IMR-90 (cell line): Measurements from ENCODE around the gene EMC9. TPM values are rescaled to one million over a fixed set of nuclear protein-coding genes. Genes with fewer than 3 reads are reported as not detected.

Experiments
- ATAC-seq: fragments of 200-7000 bp; cut with Tn5 transposase; 2 replicates; pipeline ENCODE4 v1.9.1; 2020; ENCODE audit warnings: low read depth, mild to moderate bottlenecking, moderate library complexity
- BruUV-seq: library from RNA; stranded (reverse); fragments of 400-500 nt; replicated peaks from 2 replicates; lab custom pipeline; 2021; lab: Mats Ljungman, UMichigan
- CTCF ChIA-PET: fragments of 300-600 bp; formaldehyde crosslinking; extraction: SDS; loops from one replicate; lab custom pipeline; 2021; ENCODE audit warnings: antibody characterized with exemption; lab: Yijun Ruan, JAX
- POLR2A ChIA-PET: fragments of 300-600 bp; sonication (Branson Sonifier 250); formaldehyde crosslinking; loops from one replicate; lab custom pipeline; 2022; ENCODE audit warnings: antibody characterized with exemption; ENCODE audit not compliant: unreplicated experiment; lab: Charles Lee
- DNase-seq: peaks from one replicate; pipeline ENCODE4 v3.0.0; 2013
- H2AFZ ChIP-seq: replicated peaks from 2 replicates; pipeline ENCODE3; 2013; ENCODE audit warnings: low read length, mild to moderate bottlenecking; ENCODE audit not compliant: poor library complexity
- H2AK5ac ChIP-seq: 2 replicates; pipeline ENCODE4 v1.6.1; 2013; ENCODE audit warnings: low read depth, low read length, inconsistent platforms
- H2AK9ac ChIP-seq: replicated peaks from 2 replicates; pipeline ENCODE3; 2013; ENCODE audit warnings: mild to moderate bottlenecking, low read depth, low read length, moderate library complexity; ENCODE audit not compliant: poor library complexity
- H2BK120ac ChIP-seq: 2 replicates; pipeline ENCODE4 v1.6.1; 2013; ENCODE audit warnings: low read depth, low read length, inconsistent platforms
- H2BK15ac ChIP-seq: 3 replicates; pipeline ENCODE4 v1.6.1; 2013; ENCODE audit warnings: low read depth, low read length, inconsistent platforms
- H2BK20ac ChIP-seq: 2 replicates; pipeline ENCODE4 v1.6.1; 2013; ENCODE audit warnings: low read depth, mild to moderate bottlenecking, inconsistent platforms, low read length, moderate library complexity
- H2BK5ac ChIP-seq: 2 replicates; pipeline ENCODE4 v1.6.1; 2013; ENCODE audit warnings: mild to moderate bottlenecking, low read depth, low read length, inconsistent platforms; ENCODE audit not compliant: poor library complexity, severe bottlenecking
- H3K14ac ChIP-seq: replicated peaks from 2 replicates; pipeline ENCODE4 v1.6.1; 2013; ENCODE audit warnings: low read depth, low read length, inconsistent platforms
- H3K18ac ChIP-seq: 2 replicates; pipeline ENCODE4 v1.6.1; 2013; ENCODE audit warnings: low read depth, low read length, control low read depth
- H3K23ac ChIP-seq: 2 replicates; pipeline ENCODE4 v1.6.1; 2013; ENCODE audit warnings: low read depth, low read length, inconsistent platforms
- H3K27ac ChIP-seq: 2 replicates; pipeline ENCODE4 v1.5.1; 2013; ENCODE audit warnings: mild to moderate bottlenecking, control low read depth, low read length; ENCODE audit not compliant: insufficient read depth
- H3K27me3 ChIP-seq: 2 replicates; pipeline ENCODE4 v1.6.1; 2013; ENCODE audit warnings: low read length; ENCODE audit not compliant: control insufficient read depth, insufficient read depth
- H3K36me3 ChIP-seq: 2 replicates; pipeline ENCODE4 v1.6.1; 2013; ENCODE audit warnings: low read length, mixed read lengths; ENCODE audit not compliant: control insufficient read depth, insufficient read depth
- H3K4ac ChIP-seq: 2 replicates; pipeline ENCODE4 v1.6.1; 2013; ENCODE audit warnings: low read depth, low read length, inconsistent platforms
- H3K4me1 ChIP-seq: 2 replicates; pipeline ENCODE4 v1.6.1; 2013; ENCODE audit warnings: low read length, mixed read lengths; ENCODE audit not compliant: control insufficient read depth, insufficient read depth
- H3K4me2 ChIP-seq: 2 replicates; pipeline ENCODE4 v1.6.1; 2013; ENCODE audit warnings: low read depth, mild to moderate bottlenecking, control low read depth, low read length, moderate library complexity
- H3K4me3 ChIP-seq: 2 replicates; pipeline ENCODE4 v1.5.1; 2013; ENCODE audit warnings: low read depth, mild to moderate bottlenecking, control low read depth, low read length, moderate library complexity; ENCODE audit not compliant: insufficient read depth
- H3K56ac ChIP-seq: 2 replicates; pipeline ENCODE4 v1.6.1; 2013; ENCODE audit warnings: low read length, inconsistent platforms; ENCODE audit not compliant: insufficient read depth; ENCODE audit errors: extremely low read depth
- H3K79me1 ChIP-seq, 2 experiments: 2 replicates each; pipeline ENCODE4 v1.6.1; 2013; ENCODE audit warnings: low read length in 2 of 2, inconsistent platforms in 1 of 2, low read depth in 1 of 2
- H3K9ac ChIP-seq: 2 replicates; pipeline ENCODE4 v1.6.1; 2013; ENCODE audit warnings: low read depth, low read length, control low read depth
- H3K9me1 ChIP-seq: 2 replicates; pipeline ENCODE4 v1.6.1; 2013; ENCODE audit warnings: low read length, inconsistent platforms; ENCODE audit not compliant: insufficient read depth
- H3K9me3 ChIP-seq: 2 replicates; pipeline ENCODE4 v1.6.1; 2013; ENCODE audit warnings: low read length; ENCODE audit not compliant: control insufficient read depth, insufficient read depth
- H4K20me1 ChIP-seq: 2 replicates; pipeline ENCODE4 v1.6.1; 2013; ENCODE audit warnings: low read length, inconsistent platforms; ENCODE audit not compliant: insufficient read depth
- H4K5ac ChIP-seq: 2 replicates; pipeline ENCODE4 v1.6.1; 2013; ENCODE audit warnings: mild to moderate bottlenecking, low read depth, low read length, control low read depth
- H4K8ac ChIP-seq, 2 experiments: 2 replicates each; pipeline ENCODE4 v1.6.1; 2013; ENCODE audit warnings: low read depth in 2 of 2, low read length in 2 of 2, control low read depth in 1 of 2, inconsistent platforms in 1 of 2
- H4K91ac ChIP-seq: 2 replicates; pipeline ENCODE4 v1.6.1; 2013; ENCODE audit warnings: low read depth, low read length, inconsistent platforms; ENCODE audit not compliant: insufficient read depth
- FOS ChIP-seq: fragments of 150-350 bp; IDR thresholded peaks from 2 replicates; pipeline ENCODE4 v1.6.1; 2016; ENCODE audit warnings: low read depth, low read length
- MAZ ChIP-seq: IDR thresholded peaks from 2 replicates; pipeline ENCODE4 v1.6.1; 2012; ENCODE audit warnings: low read depth, mild to moderate bottlenecking, low read length, improper control_type of control experiment, moderate library complexity, borderline replicate concordance
- SMC3 ChIP-seq: fragments of 150-350 bp; IDR thresholded peaks from 2 replicates; pipeline ENCODE4 v1.6.1; 2016; ENCODE audit warnings: low read depth, mild to moderate bottlenecking, antibody characterized with exemption, low read length, moderate library complexity
- WGBS, 2 experiments: methylation state at CpG; one replicate each; pipeline versions ENCODE4 v1.1.5 to v1.1.7; 2013; ENCODE audit warnings: missing lambda C conversion rate in 2 of 2; ENCODE audit not compliant: insufficient read length in 1 of 2; ENCODE audit errors: extremely low coverage in 2 of 2; 5-methylcytosine and 5-hydroxymethylcytosine counted together
- dilution Hi-C: fragments of 300-500 bp; cut with HindIII; formaldehyde crosslinking; loops from one replicate; pipeline ENCODE4 v1.14.3; 2018; ENCODE audit warnings: low sequenced_read_pairs; ENCODE audit not compliant: unreplicated experiment
- in situ Hi-C: fragments of 300-500 bp; cut with MboI; formaldehyde crosslinking; loops from 3 replicates; pipeline ENCODE4 v1.14.3; 2019; ENCODE audit warnings: low sequenced_read_pairs, inconsistent platforms, mixed read lengths
- intact Hi-C: fragments of 100-400 bp; cut with micrococcal nuclease; formaldehyde crosslinking; loops from 2 replicates; pipeline ENCODE4 v1.10.0; 2022
- polyA plus RNA-seq, 3 experiments: library from polyadenylated mRNA; depleted of rRNA; stranded (reverse); fragments of >200 nt; gene quantifications; 2 replicates each; pipeline ENCODE4 v1.2.3, GENCODE V29; 2012; ENCODE audit warnings: low replicate concordance in 1 of 3
- total RNA-seq: library from RNA; depleted of rRNA; stranded (reverse); fragments of >200 nt; gene quantifications from 2 replicates; pipeline ENCODE4 v1.2.3, GENCODE V29; 2012

Gene EMC9
- total and polyA plus RNA-seq, 2 of the 4 experiments (the other 2 are of a cell fraction), result 15.1 to 19.2 TPM

- no peak overlapping the region for H3K4me3 ChIP-seq
- BruUV-seq, result no TSS peak
- 80% methylated on average over 1 of the region's 6 CpGs; no CpG with 5 or more reads in 1 of the 2 experiments for WGBS, 2 experiments
Measured at GRCh38 chr14:24116128-24116814, 25.1 kb downstream of the EMC9 start.

More at GRCh38 chr14:24116128-24116814, 25.1 kb downstream of the EMC9 start:
- DNase-seq (no peak), ATAC-seq (no peak)
- Histone ChIP-seq H4K8ac (no peak overlapping the region), H3K4me1 (peaks cover 3% of the 10 kb centered on the region; the same call in 1 of the 2 replicates), H3K4ac (no peak overlapping the region), H2AK9ac (no peak overlapping the region), H2BK5ac (no peak overlapping the region), H3K18ac (no peak overlapping the region), H3K4me2 (no peak overlapping the region), H3K79me1 (peaks cover 10 to 16% of the 10 kb centered on the region in 2 experiments; a peak in 2 of 4 replicates), H2BK20ac (no peak overlapping the region), H2BK120ac (no peak overlapping the region), H3K27ac (no peak overlapping the region), H3K9ac (no peak overlapping the region), H4K20me1 (no peaks in the 10 kb centered on the region), H3K9me1 (peaks cover 8% of the 10 kb centered on the region; the same call in 1 of the 2 replicates), H3K56ac (no peak overlapping the region), H2BK15ac (no peak overlapping the region), H4K5ac (no peak overlapping the region), H3K14ac (no peak overlapping the region), H3K23ac (no peak overlapping the region), H4K91ac (no peak overlapping the region), H3K36me3 (peaks cover 23% of the 10 kb centered on the region), H3K27me3 (no peaks in the 10 kb centered on the region), H3K9me3 (no peaks in the 10 kb centered on the region), H2AFZ (no peak overlapping the region), H2AK5ac (no peak overlapping the region)
- in situ Hi-C loops, result no loop called here
- intact Hi-C loops, result no loop called here
- TF ChIP-seq FOS, result no peak
- no peak for TF ChIP-seq SMC3
- no peak for TF ChIP-seq MAZ
- ChIA-PET POLR2A (no interaction called here), CTCF (no interaction called here)
- dilution Hi-C loops, result no loop called here
